HepG2 (cell line): ENCODE data around the gene SLC8A2. TPM values are rescaled to one million over a fixed set of nuclear protein-coding genes. Genes with fewer than 3 reads are reported as not detected.

Experiments used
- BRCA1 ChIP-seq: sonication (generic); formaldehyde crosslinking; IDR thresholded peaks from 2 replicates; pipeline ENCODE4 v1.4.0; 2020; ENCODE audit warnings: missing genetic modification reagents
- CAMTA2 ChIP-seq: sonication (generic); formaldehyde crosslinking; IDR thresholded peaks from 2 replicates; pipeline ENCODE4 v1.4.0; 2020; ENCODE audit warnings: mild to moderate bottlenecking, missing genetic modification reagents, borderline replicate concordance
- DNMT3B ChIP-seq: conservative IDR thresholded peaks from 2 replicates; pipeline ENCODE4 v1.6.1; 2016; ENCODE audit warnings: missing biosample characterization, control low read depth
- EZH2 ChIP-seq: conservative IDR thresholded peaks from 2 replicates; pipeline ENCODE4 v1.6.1; 2012; ENCODE audit warnings: mild to moderate bottlenecking, low read depth, low read length, moderate library complexity
- IKZF4 ChIP-seq: sonication (generic); formaldehyde crosslinking; IDR thresholded peaks from 2 replicates; pipeline ENCODE4 v1.5.1; 2020; ENCODE audit warnings: borderline replicate concordance, mild to moderate bottlenecking, low read depth, missing genetic modification reagents; ENCODE audit errors: not compliant biosample characterization
- IRF1 ChIP-seq: sonication (generic); formaldehyde crosslinking; IDR thresholded peaks from 2 replicates; pipeline ENCODE4 v1.4.0; 2020; ENCODE audit warnings: low read depth, mild to moderate bottlenecking, missing genetic modification reagents
- JARID2 ChIP-seq: sonication (generic); formaldehyde crosslinking; IDR thresholded peaks from 2 replicates; pipeline ENCODE4 v1.8.1; 2023; ENCODE audit warnings: missing genetic modification reagents, inconsistent platforms; ENCODE audit not compliant: insufficient replicate concordance
- KDM3A ChIP-seq: IDR thresholded peaks from 2 replicates; pipeline ENCODE4 v1.6.1; 2018; ENCODE audit warnings: low read depth, missing compliant biosample characterization
- KDM4B ChIP-seq: sonication (generic); formaldehyde crosslinking; IDR thresholded peaks from 2 replicates; pipeline ENCODE4 v1.4.0; 2020; ENCODE audit warnings: missing genetic modification reagents
- POLR2AphosphoS2 ChIP-seq: IDR thresholded peaks from 2 replicates; pipeline ENCODE4 v1.6.1; 2011; ENCODE audit warnings: low read depth, low read length, improper control_type of control experiment
- RFXAP ChIP-seq: sonication (generic); formaldehyde crosslinking; IDR thresholded peaks from 2 replicates; pipeline ENCODE4 v1.4.0; 2020; ENCODE audit warnings: missing genetic modification reagents, borderline replicate concordance
- SAFB2 ChIP-seq: sonication (generic); formaldehyde crosslinking; IDR thresholded peaks from 2 replicates; pipeline ENCODE4 v1.5.1; 2020; ENCODE audit warnings: missing genetic modification reagents, low read depth, mild to moderate bottlenecking, borderline replicate concordance
- SIN3A ChIP-seq: IDR thresholded peaks from 2 replicates; pipeline ENCODE4 v1.6.1; 2011; ENCODE audit warnings: low read depth, mild to moderate bottlenecking, control low read depth, low read length, borderline replicate concordance
- SP5 ChIP-seq: IDR thresholded peaks from 2 replicates; pipeline ENCODE4 v1.6.1; 2016; ENCODE audit warnings: low read depth, borderline replicate concordance
- ZC3H4 ChIP-seq: sonication (generic); formaldehyde crosslinking; IDR thresholded peaks from 2 replicates; pipeline ENCODE4 v1.4.0; 2020; ENCODE audit warnings: missing genetic modification reagents, borderline replicate concordance
- ZFYVE20 ChIP-seq: sonication (generic); formaldehyde crosslinking; IDR thresholded peaks from 2 replicates; pipeline ENCODE4 v1.8.0; 2023; ENCODE audit warnings: low read depth, mild to moderate bottlenecking, moderate library complexity, missing genetic modification reagents, borderline replicate concordance
- ZNF331 ChIP-seq: sonication (generic); formaldehyde crosslinking; IDR thresholded peaks from 2 replicates; pipeline ENCODE4 v1.4.0; 2020; ENCODE audit warnings: missing genetic modification reagents
- ZNF33A ChIP-seq: sonication (generic); formaldehyde crosslinking; IDR thresholded peaks from 2 replicates; pipeline ENCODE4 v1.5.1; 2020; ENCODE audit warnings: missing genetic modification reagents, mild to moderate bottlenecking, moderate library complexity, borderline replicate concordance
- ZNF468 ChIP-seq: sonication (generic); formaldehyde crosslinking; IDR thresholded peaks from 2 replicates; pipeline ENCODE4 v1.8.0; 2022; ENCODE audit warnings: mild to moderate bottlenecking, moderate library complexity, missing genetic modification reagents
- ZNF878 ChIP-seq: sonication (generic); formaldehyde crosslinking; IDR thresholded peaks from 2 replicates; pipeline ENCODE4 v1.8.1; 2023; ENCODE audit warnings: mild to moderate bottlenecking, missing genetic modification reagents, moderate library complexity
- polyA plus RNA-seq, 8 experiments: library from polyadenylated mRNA; depleted of rRNA in 3 of 8; stranded (reverse) in 7 of 8; unstranded in 1 of 8; fragments of >200 nt; fragmentation: Illumina TruSeq in 4 of 8; extraction: Trizol in 4 of 8; gene quantifications; 2 replicates each; pipeline versions ENCODE4 v1.2.1 to v1.2.3, GENCODE V29; 2011 to 2016; ENCODE audit warnings: low read depth in 4 of 8, missing spikeins in 1 of 8, mixed read lengths in 1 of 8; ENCODE audit not compliant: insufficient read depth in 1 of 8
- total RNA-seq, 5 experiments: library from RNA; depleted of rRNA; stranded (reverse); fragments of >200 nt; fragmentation: Illumina TruSeq; extraction: Trizol; gene quantifications; 2 replicates each; pipeline ENCODE4 v1.2.3, GENCODE V29; 2016; ENCODE audit warnings: low read depth in 1 of 5
- TF ChIP-seq, protein P1 (sequence below), 2 experiments: sonication (generic) in 1 of 2; formaldehyde crosslinking in 1 of 2; IDR thresholded peaks; 2 replicates each; pipeline versions ENCODE4 v1.4.0 to v1.6.1; 2016 to 2020; ENCODE audit warnings: borderline replicate concordance in 1 of 2, low read depth in 1 of 2, mild to moderate bottlenecking in 1 of 2, missing genetic modification reagents in 1 of 2
- TF ChIP-seq, protein P2 (sequence below): sonication (generic); formaldehyde crosslinking; IDR thresholded peaks from 2 replicates; pipeline ENCODE4 v1.4.0; 2020; ENCODE audit warnings: missing genetic modification reagents
- TF ChIP-seq, protein P3 (sequence below): sonication (generic); formaldehyde crosslinking; IDR thresholded peaks from 2 replicates; pipeline ENCODE4 v1.8.1; 2023; ENCODE audit warnings: missing genetic modification reagents, mild to moderate bottlenecking, borderline replicate concordance

The SLC8A2 gene
- total and polyA plus RNA-seq, 2 of the 13 experiments (the other 11 are each of a cell fraction or from before 2014, with no cell fraction given): 0.02 TPM; not detected in 1

- TF ChIP-seq JARID2 (CRISPR knock-in tag) (no peak), ZNF331 (CRISPR knock-in tag) (0 out of 2 replicates have a peak, but pooled peaks have one; percentile 11), RFXAP (no peak), DNMT3B (no peak), ZNF878 (CRISPR knock-in tag) (no peak), SAFB2 (no peak), ZC3H4 (CRISPR knock-in tag) (no peak), SP5 (CRISPR knock-in tag) (0 out of 2 replicates have a peak, but pooled peaks have one; percentile 16), SIN3A (no peak), ZNF468 (CRISPR knock-in tag) (no peak), CAMTA2 (CRISPR knock-in tag) (no peak), ZNF33A (no peak), POLR2AphosphoS2 (no peak), KDM4B (CRISPR knock-in tag) (no peak), IRF1 (CRISPR knock-in tag) (no peak), EZH2 (no peak), BRCA1 (no peak), IKZF4 (CRISPR knock-in tag) (no peak), KDM3A (CRISPR knock-in tag) (no peak), ZFYVE20 (CRISPR knock-in tag) (no peak)
- TF ChIP-seq, protein P1, sequence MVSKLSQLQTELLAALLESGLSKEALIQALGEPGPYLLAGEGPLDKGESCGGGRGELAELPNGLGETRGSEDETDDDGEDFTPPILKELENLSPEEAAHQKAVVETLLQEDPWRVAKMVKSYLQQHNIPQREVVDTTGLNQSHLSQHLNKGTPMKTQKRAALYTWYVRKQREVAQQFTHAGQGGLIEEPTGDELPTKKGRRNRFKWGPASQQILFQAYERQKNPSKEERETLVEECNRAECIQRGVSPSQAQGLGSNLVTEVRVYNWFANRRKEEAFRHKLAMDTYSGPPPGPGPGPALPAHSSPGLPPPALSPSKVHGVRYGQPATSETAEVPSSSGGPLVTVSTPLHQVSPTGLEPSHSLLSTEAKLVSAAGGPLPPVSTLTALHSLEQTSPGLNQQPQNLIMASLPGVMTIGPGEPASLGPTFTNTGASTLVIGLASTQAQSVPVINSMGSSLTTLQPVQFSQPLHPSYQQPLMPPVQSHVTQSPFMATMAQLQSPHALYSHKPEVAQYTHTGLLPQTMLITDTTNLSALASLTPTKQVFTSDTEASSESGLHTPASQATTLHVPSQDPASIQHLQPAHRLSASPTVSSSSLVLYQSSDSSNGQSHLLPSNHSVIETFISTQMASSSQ (IDR thresholded peaks at IDR 0.05; ENCODE audit: low read depth): no peak
- TF ChIP-seq, protein P1 (CRISPR knock-in tag; IDR thresholded peaks at IDR 0.05; ENCODE audit: borderline replicate concordance): no peak
- TF ChIP-seq, protein P2, sequence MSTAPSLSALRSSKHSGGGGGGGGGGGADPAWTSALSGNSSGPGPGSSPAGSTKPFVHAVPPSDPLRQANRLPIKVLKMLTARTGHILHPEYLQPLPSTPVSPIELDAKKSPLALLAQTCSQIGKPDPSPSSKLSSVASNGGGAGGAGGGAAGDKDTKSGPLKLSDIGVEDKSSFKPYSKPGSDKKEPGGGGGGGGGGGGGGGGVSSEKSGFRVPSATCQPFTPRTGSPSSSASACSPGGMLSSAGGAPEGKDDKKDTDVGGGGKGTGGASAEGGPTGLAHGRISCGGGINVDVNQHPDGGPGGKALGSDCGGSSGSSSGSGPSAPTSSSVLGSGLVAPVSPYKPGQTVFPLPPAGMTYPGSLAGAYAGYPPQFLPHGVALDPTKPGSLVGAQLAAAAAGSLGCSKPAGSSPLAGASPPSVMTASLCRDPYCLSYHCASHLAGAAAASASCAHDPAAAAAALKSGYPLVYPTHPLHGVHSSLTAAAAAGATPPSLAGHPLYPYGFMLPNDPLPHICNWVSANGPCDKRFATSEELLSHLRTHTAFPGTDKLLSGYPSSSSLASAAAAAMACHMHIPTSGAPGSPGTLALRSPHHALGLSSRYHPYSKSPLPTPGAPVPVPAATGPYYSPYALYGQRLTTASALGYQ (CRISPR knock-in tag): 0 out of 2 replicates have a peak, but pooled peaks have one; percentile 40
- TF ChIP-seq, protein P3, sequence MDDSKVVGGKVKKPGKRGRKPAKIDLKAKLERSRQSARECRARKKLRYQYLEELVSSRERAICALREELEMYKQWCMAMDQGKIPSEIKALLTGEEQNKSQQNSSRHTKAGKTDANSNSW (CRISPR knock-in tag): no peak
Measured at GRCh38 chr19:47406711-47407416, 64.8 kb downstream of the SLC8A2 start (continued).
